Heart right ventricle (tissue), 16 donors: ENCODE measurements around the gene DHCR7. TPM values are rescaled to one million over a fixed set of nuclear protein-coding genes. Genes with fewer than 3 reads are reported as not detected.

Experiments
- ATAC-seq, 8 donors: fragments of 200-7000 bp; cut with Tn5 transposase; one replicate each; pipeline ENCODE4 v1.9.1; 2020; ENCODE audit warnings: mild to moderate bottlenecking in 8 of 8, moderate library complexity in 8 of 8, moderate number of reproducible peaks in 1 of 8
- DNase-seq, 2 donors: peaks; one replicate each; pipeline ENCODE4 v3.0.0-alpha.2; 2020
- H3K27ac ChIP-seq, 10 donors: fragments of 200-600 bp; sonication (generic) in 2 of 10; one replicate each; pipeline versions ENCODE4 v1.5.0 to v1.8.0; 2020 to 2022; ENCODE audit warnings: mild to moderate bottlenecking in 3 of 10
- H3K27me3 ChIP-seq, 7 donors: fragments of 200-600 bp; one replicate each; pipeline ENCODE4 v1.8.0; 2021 to 2022; ENCODE audit warnings: mild to moderate bottlenecking in 2 of 7
- H3K36me3 ChIP-seq, 9 donors: fragments of 200-600 bp; sonication (generic) in 1 of 9; one replicate each; pipeline versions ENCODE4 v1.5.0 to v1.8.0; 2020 to 2022; ENCODE audit warnings: mild to moderate bottlenecking in 2 of 9
- H3K4me1 ChIP-seq, 9 donors: fragments of 200-600 bp; sonication (generic) in 1 of 9; one replicate each; pipeline versions ENCODE4 v1.5.0 to v1.8.0; 2020 to 2022; ENCODE audit warnings: mild to moderate bottlenecking in 4 of 9
- H3K4me3 ChIP-seq, 10 donors: fragments of 200-600 bp; sonication (generic) in 2 of 10; one replicate each; pipeline versions ENCODE4 v1.5.0 to v1.8.0; 2020 to 2022; ENCODE audit warnings: mild to moderate bottlenecking in 7 of 10, moderate library complexity in 2 of 10
- H3K9me3 ChIP-seq, 11 donors: fragments of 200-600 bp in 10 of 11; sonication (generic) in 2 of 11; one replicate each; pipeline versions ENCODE4 v1.5.0 to v1.8.0; 2013 to 2022; ENCODE audit warnings: mild to moderate bottlenecking in 2 of 11, control low read depth in 1 of 11, moderate library complexity in 1 of 11
- CTCF ChIP-seq, 9 donors: fragments of 200-600 bp; sonication (generic) in 2 of 9; IDR thresholded peaks; one replicate each; pipeline versions ENCODE4 v1.5.0 to v1.8.0; 2021 to 2022; ENCODE audit warnings: antibody characterized with exemption in 9 of 9, mild to moderate bottlenecking in 5 of 9, moderate library complexity in 1 of 9
- WGBS, 2 donors: extraction: QIAGEN DNeasy Blood & Tissue Kit; methylation state at CpG; one replicate each; pipeline ENCODE4 v1.1.7; 2013; ENCODE audit warnings: inconsistent platforms in 1 of 2; 5-methylcytosine and 5-hydroxymethylcytosine counted together
- intact Hi-C, 10 donors: fragments of 100-400 bp; cut with DNase I; formaldehyde crosslinking; loops; one replicate each; pipeline versions ENCODE4 v1.11.1 to v1.14.2; 2022
- polyA plus RNA-seq, 2 donors: library from polyadenylated mRNA; stranded (reverse); fragments of 200-250 nt; gene quantifications; one replicate each; pipeline ENCODE4 v1.2.3, GENCODE V29; 2013
- total RNA-seq, 10 donors: library from RNA; stranded (reverse); fragmentation: NEBNext Ultra II Directional in 3 of 10; extraction: Animal tissue kit (Norgen Biotek cat#: 25700) in 3 of 10; gene quantifications; one replicate each; pipeline versions ENCODE4 v1.2.1 to v1.2.4, GENCODE V29; 2021 to 2023
- donor health status: Arrhythmogenic right ventricular cardiomyopathy.
- donor health status: ischemic (EF 13 %, LVEDD 7.1; RV severe dilation, severe dysfunction).
- donor health status: healthy with polysubstance abuse.
- donor health status: DM: no; HTN: yes; CAD: no.
- donor health status: DM: no; HTN: no; CAD: no.
- donor health status: ischemic (EF 25% LVEDD 6.9; RV normal size, moderate dysfunction).
- donor health status: ischemic (EF 25% LVEDD 5.7; RV mildly dilated, moderate dysfunction).
- donor health status: healthy.
- donor health status: DM: yes; HTN: yes; CAD: no.
- donor health status: Ischemic cardiomyopathy.
- donor health status: ischemic (EF 35%, LVEDD 5.7; RV mildly dilated, moderate dysfunction).
- donor health status: nonischemic (EF 11% LVEDD 7.7; RV severe dilation, severe dysfunction).
- donor health status: DM: yes; HTN: yes; CAD: no.
- donor health status: PGD.
- donor health status: ischemic (EF 29% LVEDD 5.4; RV normal size, mild dysfunction).
- donor health status: nonischemic (EF 23%, LVEDD 6.1; RV moderate dilation, normal function).

DHCR7 gene
- total and polyA plus RNA-seq, 12 donors: 13.5 to 49.6 (median 28.1) TPM

GRCh38 chr11:71458146-71459070 is 10.2 kb upstream of the DHCR7 start:
- H3K4me3 ChIP-seq: no peak overlapping the region
- no peaks in the 10 kb centered on the region for H3K9me3 ChIP-seq
- no peak for DNase-seq
- intact Hi-C loops: no loop called here
- no peak overlapping the region for H3K27ac ChIP-seq
- peaks cover 0 to 14% (median 11%) of the 10 kb centered on the region in 9 donors for H3K4me1 ChIP-seq
- TF ChIP-seq CTCF (IDR thresholded peaks at IDR 0.05): no peak
- no peaks in the 10 kb centered on the region for H3K27me3 ChIP-seq
- WGBS, 2 donors: 94 to 96% methylated on average over 26 of the region's 26 CpGs
- no peak for ATAC-seq
- peaks cover 0 to 88% (median 51%) of the 10 kb centered on the region in 9 donors for H3K36me3 ChIP-seq

GRCh38 chr11:71456831-71457230 is 8.6 kb upstream of the DHCR7 start:
- Histone ChIP-seq H3K4me3 (no peak overlapping the region), H3K36me3 (peaks cover 0 to 72% (median 46%) of the 10 kb centered on the region in 9 donors), H3K27me3 (no peaks in the 10 kb centered on the region), H3K4me1 (peaks cover 0 to 25% (median 17%) of the 10 kb centered on the region in 9 donors), H3K9me3 (no peaks in the 10 kb centered on the region), H3K27ac (no peak overlapping the region)
- 95 to 98% methylated on average over 10 of the region's 10 CpGs for WGBS, 2 donors
- ATAC-seq (no peak), DNase-seq (no peak)
- no peak for TF ChIP-seq CTCF (IDR thresholded peaks at IDR 0.05)
- intact Hi-C loops: no loop called here

GRCh38 chr11:71456294-71456693 is 8.1 kb upstream of the DHCR7 start:
- no peak for ATAC-seq
- peaks cover 0 to 30% (median 18%) of the 10 kb centered on the region in 9 donors for H3K4me1 ChIP-seq
- H3K9me3 ChIP-seq: no peaks in the 10 kb centered on the region
- intact Hi-C loops: no loop called here
- H3K4me3 ChIP-seq: no peak overlapping the region
- no peak for TF ChIP-seq CTCF (IDR thresholded peaks at IDR 0.05)
- WGBS, 2 donors: 86 to 90% methylated on average over 8 of the region's 8 CpGs
- no peak overlapping the region for H3K27ac ChIP-seq
- DNase-seq: no peak
- no peaks in the 10 kb centered on the region for H3K27me3 ChIP-seq
- H3K36me3 ChIP-seq: peaks cover 0 to 67% (median 41%) of the 10 kb centered on the region in 9 donors

GRCh38 chr11:71454470-71455113 is 6.4 kb upstream of the DHCR7 start:
- WGBS, 2 donors: 77 to 78% methylated on average over 7 of the region's 7 CpGs
- Histone ChIP-seq H3K27ac (no peak overlapping the region), H3K36me3 (peaks cover 0 to 50% (median 32%) of the 10 kb centered on the region in 9 donors), H3K4me1 (peaks cover 0 to 41% (median 19%) of the 10 kb centered on the region in 9 donors), H3K9me3 (no peaks in the 10 kb centered on the region), H3K27me3 (no peaks in the 10 kb centered on the region), H3K4me3 (peak overlapping the region in 2 of 10 donors; percentile 93 to 97)
- ATAC-seq (no peak), DNase-seq (no peak)
- intact Hi-C loops: no loop called here
- no peak for TF ChIP-seq CTCF (IDR thresholded peaks at IDR 0.05)
